Activated CD4-positive, alpha-beta memory T cell treated with anti-CD3 and anti-CD28 coated beads for 36 hours (primary cell): ENCODE results near the gene GDPD4. TPM values are rescaled to one million over a fixed set of nuclear protein-coding genes. Genes with fewer than 3 reads are reported as not detected.

Source experiments
- CTCF ChIA-PET: fragments of 350-600 bp; sonication (Branson Sonifier 250); formaldehyde crosslinking; loops from one replicate; lab custom pipeline; 2021; ENCODE audit warnings: antibody characterized with exemption, inconsistent platforms; lab: Charles Lee
- POLR2A ChIA-PET: fragments of 350-600 bp; sonication (Branson Sonifier 250); formaldehyde crosslinking; loops from one replicate; lab custom pipeline; 2021; ENCODE audit warnings: antibody characterized with exemption; lab: Charles Lee
- DNase-seq: peaks from one replicate; pipeline ENCODE4 v3.0.0-alpha.2; 2020
- H3K27ac Mint-ChIP-seq: one replicate; pipeline ENCODE4 v1.8.0; 2021; ENCODE audit warnings: mixed read lengths
- H3K27me3 Mint-ChIP-seq: one replicate; pipeline ENCODE4 v1.8.0; 2021; ENCODE audit warnings: mixed read lengths
- H3K36me3 Mint-ChIP-seq: one replicate; pipeline ENCODE4 v1.8.0; 2021; ENCODE audit warnings: mixed read lengths
- H3K4me1 Mint-ChIP-seq: one replicate; pipeline ENCODE4 v1.8.0; 2021; ENCODE audit warnings: low read depth, mixed read lengths
- H3K4me3 Mint-ChIP-seq: one replicate; pipeline ENCODE4 v1.8.0; 2021; ENCODE audit warnings: mild to moderate bottlenecking, mixed read lengths
- H3K9me3 Mint-ChIP-seq: one replicate; pipeline ENCODE4 v1.8.0; 2021; ENCODE audit warnings: mixed read lengths
- intact Hi-C: fragments of 100-400 bp; cut with micrococcal nuclease; formaldehyde crosslinking; loops from one replicate; pipeline ENCODE4 v1.15.1; 2023
- total RNA-seq, 2 experiments: library from RNA; stranded (reverse); gene quantifications; one replicate each; pipeline ENCODE4 v1.2.3, GENCODE V29; 2021

GDPD4 gene
- total RNA-seq, 2 experiments from 2014 or later, result not detected

- Mint-ChIP-seq H3K27me3 (no peaks in the 10 kb centered on the region), H3K9me3 (no peaks in the 10 kb centered on the region), H3K4me1 (no peaks in the 10 kb centered on the region), H3K36me3 (no peaks in the 10 kb centered on the region), H3K27ac (no peak overlapping the region), H3K4me3 (no peak overlapping the region)
- ChIA-PET POLR2A (no interaction called here), CTCF (no interaction called here)
- DNase-seq, result no peak
- intact Hi-C loops, result no loop called here
Observed at GRCh38 chr11:77171254-77171653, 130.2 kb downstream of the GDPD4 start.

DNA sequence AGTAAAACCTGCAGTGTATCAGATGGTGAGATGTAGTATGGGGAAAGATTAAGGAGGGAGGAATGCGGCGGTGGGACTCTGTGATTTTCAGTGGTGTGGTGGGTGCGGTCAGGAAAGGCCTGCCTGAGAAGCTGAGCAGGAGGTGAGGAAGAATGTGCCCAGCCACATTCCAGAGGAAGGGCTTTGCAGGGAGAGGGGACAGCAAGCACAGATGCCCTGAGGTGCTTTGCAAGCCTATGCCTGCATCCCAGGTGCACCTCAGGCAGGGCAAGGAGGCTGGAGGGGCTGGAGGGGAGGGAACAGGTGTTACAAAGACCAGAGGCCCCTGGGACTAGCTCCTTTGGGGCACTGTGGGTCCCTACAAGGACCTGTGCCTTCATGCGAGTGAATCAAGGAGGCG is 131.4 kb downstream of the GDPD4 start:
- Mint-ChIP-seq H3K27me3 (no peaks in the 10 kb centered on the region), H3K4me1 (no peaks in the 10 kb centered on the region), H3K9me3 (no peaks in the 10 kb centered on the region), H3K27ac (no peak overlapping the region), H3K4me3 (no peak overlapping the region), H3K36me3 (no peaks in the 10 kb centered on the region)
- intact Hi-C loops, result no loop called here
- ChIA-PET CTCF (interaction anchor here (3.3 kb wide), 1 partner anchor 17 kb away, joined by 15 read pairs; no protein-coding TSS in a partner anchor), POLR2A (no interaction called here)
- DNase-seq, result no peak

DNA sequence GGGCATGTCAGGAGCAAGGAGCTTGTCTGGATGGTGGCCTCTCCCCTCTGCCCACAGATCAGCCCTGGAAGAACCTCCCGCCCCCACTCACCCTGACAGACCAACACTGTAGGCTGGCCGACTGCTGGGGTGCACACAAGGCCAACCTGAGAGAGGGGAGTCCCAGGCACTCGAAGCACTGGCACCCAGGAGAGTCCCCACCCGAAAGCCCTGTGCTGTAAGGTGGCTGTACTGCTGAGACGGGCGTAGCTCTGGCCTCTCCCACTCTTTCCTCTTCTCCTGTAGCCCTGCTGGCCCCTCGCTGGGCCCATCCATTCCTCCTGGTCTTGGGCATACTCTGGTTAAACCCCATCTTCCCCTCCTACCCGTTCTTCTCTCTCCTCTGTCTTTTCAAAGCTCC is 133.7 kb downstream of the GDPD4 start:
- Mint-ChIP-seq H3K27ac (no peak overlapping the region), H3K4me3 (no peak overlapping the region), H3K36me3 (no peaks in the 10 kb centered on the region), H3K9me3 (no peaks in the 10 kb centered on the region), H3K27me3 (no peaks in the 10 kb centered on the region), H3K4me1 (no peaks in the 10 kb centered on the region)
- ChIA-PET CTCF (interaction anchor here (1.5 to 3.3 kb wide), 2 partner anchors 20 to 41 kb away, joined by 3 to 15 read pairs; no protein-coding TSS in a partner anchor), POLR2A (no interaction called here)
- intact Hi-C loops, result no loop called here
- no peak for DNase-seq

- POLR2A ChIA-PET, result no interaction called here
- Mint-ChIP-seq H3K4me1 (no peaks in the 10 kb centered on the region), H3K9me3 (no peaks in the 10 kb centered on the region), H3K36me3 (no peaks in the 10 kb centered on the region), H3K4me3 (no peak overlapping the region), H3K27me3 (no peaks in the 10 kb centered on the region), H3K27ac (no peak overlapping the region)
- intact Hi-C loops, result no loop called here
- CTCF ChIA-PET, result interaction anchor here (3.3 kb wide), 1 partner anchor 20 kb away, joined by 15 read pairs; no protein-coding TSS in a partner anchor
- DNase-seq, result no peak
Observed at GRCh38 chr11:77167111-77167626, 134.3 kb downstream of the GDPD4 start.

Other genes with a start within 250 kb of the GDPD4 start
- gene CAPN5, start 234.7 kb downstream of the GDPD4 start, total RNA-seq, result 1 to 10 TPM in 1 of 2 experiments, under 1 TPM in 1; 0.88 to 1.1 TPM
- gene OMP, start 198.8 kb downstream of the GDPD4 start, total RNA-seq, result not detected
- gene MYO7A, start 173.4 kb downstream of the GDPD4 start, total RNA-seq, result under 1 TPM; 0.29 to 0.38 TPM
- 10 to 100 TPM; 30.4 to 33.1 TPM for gene PAK1, start 172.4 kb upstream of the GDPD4 start, total RNA-seq